Natural killer cell treated with Interleukin-12 subunit alpha and Interleukin-12 subunit beta and Interleukin-15 and Interleukin-18, amount 100 ng/mL, for 72 hours (primary cell): ENCODE results near the gene CDC26. TPM values are rescaled to one million over a fixed set of nuclear protein-coding genes. Genes with fewer than 3 reads are reported as not detected.
A peak's percentile ranks its signal among the peaks of the same experiment; 100 is the strongest.

ENCODE experiments used
- ATAC-seq, 2 donors: fragments of 150-1000 bp; cut with Tn5 transposase in 1 of 2; sonication (Bioruptor Pico), chemical (Tn5 transposase) in 1 of 2; 2 replicates each; pipeline ENCODE4 v1.10.0; 2021
- DNase-seq: peaks from one replicate; pipeline ENCODE4 v3.0.0; 2022; ENCODE audit warnings: low spot score
- H3K27ac Mint-ChIP-seq, 2 donors: 1 replicate in 1 of 2; 2 replicates in 1 of 2; pipeline ENCODE4 v1.8.0; 2022; ENCODE audit warnings: mixed read lengths in 2 of 2, mild to moderate bottlenecking in 1 of 2, moderate library complexity in 1 of 2
- H3K27me3 Mint-ChIP-seq, 2 donors: 1 replicate in 1 of 2; 2 replicates in 1 of 2; pipeline ENCODE4 v1.8.0; 2022; ENCODE audit warnings: mixed read lengths in 2 of 2
- H3K36me3 Mint-ChIP-seq: one replicate; pipeline ENCODE4 v1.8.0; 2022; ENCODE audit warnings: mixed read lengths
- H3K4me1 Mint-ChIP-seq, 2 donors: 1 replicate in 1 of 2; 2 replicates in 1 of 2; pipeline ENCODE4 v1.8.0; 2022; ENCODE audit warnings: low read depth in 2 of 2, mixed read lengths in 2 of 2, mild to moderate bottlenecking in 1 of 2
- H3K4me3 Mint-ChIP-seq: one replicate; pipeline ENCODE4 v1.8.0; 2022; ENCODE audit warnings: mixed read lengths
- H3K9me3 Mint-ChIP-seq: 2 replicates; pipeline ENCODE4 v1.8.0; 2022; ENCODE audit warnings: mixed read lengths
- total RNA-seq, 2 donors: library from RNA; stranded (reverse); gene quantifications; one replicate each; pipeline ENCODE4 v1.2.3, GENCODE V29; 2022

CDC26 gene
- total RNA-seq, 2 donors from 2014 or later, result 16.5 to 39.1 TPM

GRCh38 chr9:113221003-113221799 lies 54.2 kb downstream of the CDC26 start, which contains the start of the genes FKBP15 and SLC31A1:
TSS of gene FKBP15 (minus strand) at chr9:113221277. CDS start at chr9:113221243, 34 bp downstream.
TSS of gene SLC31A1 (plus strand) at chr9:113221544. CDS start at chr9:113256149, 34,605 bp downstream.
- peak within 1 kb of the TSS; percentile 90 for H3K4me3 Mint-ChIP-seq
- ATAC-seq (peak; percentile 98 to 100), DNase-seq (peak; percentile 98)
- no peaks in the 10 kb centered on the region for H3K36me3 Mint-ChIP-seq
- no peaks in the 10 kb centered on the region for H3K9me3 Mint-ChIP-seq
- peaks cover 37 to 51% of the 10 kb centered on the region in 2 donors for H3K4me1 Mint-ChIP-seq
- no peaks in the 10 kb centered on the region for H3K27me3 Mint-ChIP-seq
- peak within 1 kb of the TSS; percentile 81 to 91 for H3K27ac Mint-ChIP-seq

DNA sequence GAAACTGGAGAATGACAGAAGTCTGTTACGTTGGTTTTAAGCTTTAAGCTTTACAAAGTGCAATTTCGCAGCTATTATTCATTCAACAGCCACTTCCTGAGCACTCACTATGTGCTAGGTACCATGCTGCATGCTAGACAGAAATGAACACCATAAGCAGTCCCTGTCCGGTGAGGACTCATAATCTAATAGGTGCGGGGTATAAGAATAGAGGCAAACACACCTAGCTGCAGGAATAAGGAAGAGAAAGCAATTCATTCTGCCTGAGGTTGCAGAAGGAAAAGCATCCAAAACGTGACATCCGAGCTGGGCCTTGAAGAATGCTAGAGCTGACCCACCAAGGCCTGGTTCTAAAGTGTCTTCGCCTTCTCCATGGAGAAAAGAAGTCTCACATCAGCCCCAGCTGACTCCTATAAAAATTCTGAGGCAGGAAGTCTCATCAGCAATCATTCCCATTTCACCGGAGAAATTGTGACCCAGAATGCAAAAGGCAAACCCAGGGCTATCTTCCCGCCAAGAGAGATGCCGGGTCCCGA lies 54.8 kb downstream of the CDC26 start:
- H3K27ac Mint-ChIP-seq, result peak overlapping the region; percentile 81 to 91
- peaks cover 37 to 51% of the 10 kb centered on the region in 2 donors for H3K4me1 Mint-ChIP-seq
- DNase-seq (no peak), ATAC-seq (peak in 1 of 2 donors; percentile 54)
- H3K36me3 Mint-ChIP-seq, result no peaks in the 10 kb centered on the region
- H3K9me3 Mint-ChIP-seq, result no peaks in the 10 kb centered on the region
- H3K4me3 Mint-ChIP-seq, result peak overlapping the region; percentile 90
- no peaks in the 10 kb centered on the region for H3K27me3 Mint-ChIP-seq

DNA sequence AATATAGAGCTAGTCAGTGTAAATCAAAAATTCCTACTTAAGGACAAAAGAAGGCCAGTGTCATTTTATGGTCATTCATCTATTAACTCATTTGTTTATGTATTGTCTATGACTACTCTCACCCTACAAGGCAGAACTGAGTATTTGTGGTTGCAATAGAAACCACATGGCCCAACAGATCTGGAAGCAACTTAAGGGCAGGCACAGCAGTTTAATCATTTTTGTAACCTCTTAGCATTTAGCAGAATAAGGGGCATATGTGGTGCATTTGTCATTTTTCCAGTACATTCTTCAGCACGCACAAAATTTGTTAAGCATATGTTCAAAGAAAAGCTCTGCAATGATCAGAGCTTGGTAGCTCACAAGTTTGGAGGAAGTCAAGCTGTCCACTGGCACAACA lies 55.4 kb downstream of the CDC26 start:
- H3K27ac Mint-ChIP-seq, result peak overlapping the region; percentile 81 to 91
- H3K27me3 Mint-ChIP-seq, result no peaks in the 10 kb centered on the region
- no peaks in the 10 kb centered on the region for H3K9me3 Mint-ChIP-seq
- peaks cover 41 to 53% of the 10 kb centered on the region in 2 donors for H3K4me1 Mint-ChIP-seq
- DNase-seq, result no peak
- peak in 1 of 2 donors; percentile 66 for ATAC-seq
- H3K36me3 Mint-ChIP-seq, result no peaks in the 10 kb centered on the region
- H3K4me3 Mint-ChIP-seq, result peak overlapping the region; percentile 90

DNA sequence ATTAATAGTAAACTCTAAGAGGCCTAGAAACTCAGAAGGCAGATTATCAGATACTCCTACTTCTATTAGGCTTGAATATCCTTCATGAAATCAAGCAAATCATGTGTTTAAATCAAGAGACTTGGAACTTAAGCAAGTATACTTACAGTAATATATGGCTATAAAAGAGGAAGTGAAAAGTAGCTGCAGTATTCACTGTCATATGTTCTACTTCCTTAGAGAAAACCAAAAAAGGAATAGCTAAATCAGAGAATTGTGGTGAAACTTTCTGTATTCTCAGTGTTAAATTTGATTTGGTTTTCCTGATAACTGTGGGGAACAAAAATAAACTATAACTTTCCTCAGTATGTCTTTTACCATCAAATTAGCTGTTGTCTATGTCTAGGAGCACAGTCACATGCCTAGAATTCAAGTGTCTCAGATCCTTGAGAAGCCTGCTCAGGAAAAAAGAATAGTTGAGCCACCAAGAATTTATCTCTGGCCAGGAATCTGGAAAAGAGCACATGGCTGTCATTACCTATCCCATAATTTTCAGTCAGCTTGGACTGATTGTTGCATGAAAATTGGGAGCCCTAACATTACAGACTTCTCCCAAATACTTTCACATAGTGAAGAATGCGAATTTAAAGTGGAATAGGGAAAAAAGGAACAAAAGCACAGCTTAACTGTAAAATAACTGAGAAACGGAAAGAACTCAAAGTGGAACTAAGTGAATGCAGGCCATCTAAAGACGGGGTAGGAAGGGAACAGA lies 56.0 kb downstream of the CDC26 start:
- DNase-seq (no peak), ATAC-seq (no peak)
- no peaks in the 10 kb centered on the region for H3K36me3 Mint-ChIP-seq
- no peaks in the 10 kb centered on the region for H3K27me3 Mint-ChIP-seq
- no peaks in the 10 kb centered on the region for H3K9me3 Mint-ChIP-seq
- H3K4me3 Mint-ChIP-seq, result peak overlapping the region; percentile 90
- peaks cover 45 to 56% of the 10 kb centered on the region in 2 donors for H3K4me1 Mint-ChIP-seq
- H3K27ac Mint-ChIP-seq, result peak overlapping the region; percentile 81 to 91

Other genes with a start within 250 kb of the CDC26 start
- 1 to 10 TPM in 1 of 2 donors, under 1 TPM in 1; 0.84 to 2.5 TPM for gene ZFP37, start 218.8 kb downstream of the CDC26 start, total RNA-seq
- 1 to 10 TPM; 4.3 to 4.8 TPM for gene SLC31A2, start 124.6 kb downstream of the CDC26 start, total RNA-seq
- 10 to 100 TPM; 47.2 to 60.4 TPM for gene FKBP15, start 54.3 kb downstream of the CDC26 start, total RNA-seq
- gene SLC31A1, start 54.0 kb downstream of the CDC26 start, total RNA-seq, result 10 to 100 TPM; 20.0 to 20.5 TPM
- gene PRPF4, start 86 bp upstream of the CDC26 start, total RNA-seq, result 10 to 100 TPM; 33.9 to 47.8 TPM
- not detected for gene RNF183, start 27.8 kb upstream of the CDC26 start, total RNA-seq
- 1 to 10 TPM in 1 of 2 donors, under 1 TPM in 1; 0.83 to 1.4 TPM for gene WDR31, start 64.7 kb upstream of the CDC26 start, total RNA-seq
- gene BSPRY, start 74.0 kb upstream of the CDC26 start, total RNA-seq, result 1 to 10 TPM; 2.5 to 5.0 TPM
- gene HDHD3, start 101.4 kb upstream of the CDC26 start, total RNA-seq, result 10 to 100 TPM; 11.0 to 15.7 TPM
- 10 to 100 TPM; 18.7 to 19.5 TPM for gene ALAD, start 125.7 kb upstream of the CDC26 start, total RNA-seq
- 10 to 100 TPM; 62.7 to 76.1 TPM for gene POLE3, start 135.1 kb upstream of the CDC26 start, total RNA-seq
- gene C9orf43, start 135.2 kb upstream of the CDC26 start, total RNA-seq, result 1 to 10 TPM; 1.1 to 1.3 TPM
- gene RGS3, start 188.2 kb upstream of the CDC26 start, total RNA-seq, result 100 to 1,000 TPM in 1 of 2 donors, 10 to 100 TPM in 1; 71.7 to 144 TPM